ENCODE measurements around the gene ZNF202.

ZNF202 gene

GRCh38 chr11:123681030-123681429 lies 60.4 kb downstream of the ZNF202 start:
- no peak for DNase-seq

GRCh38 chr11:123678246-123678645 lies 63.2 kb downstream of the ZNF202 start:
- DNase-seq, result no peak

GRCh38 chr11:123677510-123677909 lies 64.0 kb downstream of the ZNF202 start:
- no peak for DNase-seq

- no peak for DNase-seq
Observed at GRCh38 chr11:123674297-123674696, 67.2 kb downstream of the ZNF202 start.
